Smooth muscle cell (in vitro differentiated cells): ENCODE data around the gene KISS1R. TPM values are rescaled to one million over a fixed set of nuclear protein-coding genes. Genes with fewer than 3 reads are reported as not detected.

Source experiments
- DNase-seq: peaks from one replicate; lab custom pipeline; 2025; ENCODE audit not compliant: unreplicated experiment; lab: John Stamatoyannopoulos, UW
- H2AFZ ChIP-seq: fragments of 200-600 bp; sonication (generic); 2 replicates; pipeline ENCODE4 v1.6.0; 2016; ENCODE audit warnings: antibody characterized with exemption, low read depth, mild to moderate bottlenecking
- H3F3A ChIP-seq: fragments of 200-600 bp; sonication (generic); 2 replicates; pipeline ENCODE4 v1.6.0; 2017; ENCODE audit warnings: antibody characterized with exemption, low read depth
- H3K27ac ChIP-seq: fragments of 200-600 bp; sonication (generic); 2 replicates; pipeline ENCODE4 v1.5.1; 2016; ENCODE audit warnings: low read depth, mild to moderate bottlenecking
- H3K27me3 ChIP-seq: fragments of 200-600 bp; sonication (generic); 2 replicates; pipeline ENCODE4 v1.6.1; 2016; ENCODE audit warnings: low read depth, mild to moderate bottlenecking
- H3K36me3 ChIP-seq: fragments of 200-600 bp; sonication (generic); 2 replicates; pipeline ENCODE4 v1.5.1; 2016; ENCODE audit warnings: low read depth
- H3K4me1 ChIP-seq: fragments of 200-600 bp; sonication (generic); 2 replicates; pipeline ENCODE4 v1.5.1; 2016; ENCODE audit warnings: low read depth
- H3K4me2 ChIP-seq: fragments of 200-600 bp; sonication (generic); 2 replicates; pipeline ENCODE4 v1.6.0; 2016; ENCODE audit warnings: mild to moderate bottlenecking
- H3K4me3 ChIP-seq: fragments of 200-600 bp; sonication (generic); 2 replicates; pipeline ENCODE4 v1.5.1; 2016; ENCODE audit warnings: mild to moderate bottlenecking
- H3K79me2 ChIP-seq: fragments of 200-600 bp; sonication (generic); 2 replicates; pipeline ENCODE4 v1.6.0; 2016; ENCODE audit warnings: low read depth, mild to moderate bottlenecking
- H3K9ac ChIP-seq: fragments of 200-600 bp; sonication (generic); 2 replicates; pipeline ENCODE4 v1.6.0; 2016; ENCODE audit warnings: low read depth
- H3K9me3 ChIP-seq: fragments of 200-600 bp; sonication (generic); replicated peaks from 2 replicates; pipeline ENCODE4 v1.5.1; 2016; ENCODE audit warnings: low read depth
- H4K20me1 ChIP-seq: fragments of 200-600 bp; sonication (generic); 2 replicates; pipeline ENCODE4 v1.6.0; 2016; ENCODE audit warnings: low read depth
- WGBS: methylation state at CpG from one replicate; pipeline ENCODE4 v1.1.7; 2016; ENCODE audit warnings: low lambda C conversion rate; 5-methylcytosine and 5-hydroxymethylcytosine counted together
- polyA plus RNA-seq: library from polyadenylated mRNA; unstranded; fragments of >200 nt; fragmentation: Nextera tagmentation; extraction: Ambion mirVana; gene quantifications from 2 replicates; pipeline ENCODE4 v1.2.1, GENCODE V29; 2016
- total RNA-seq: library from RNA; depleted of rRNA; stranded (reverse); fragments of >200 nt; gene quantifications from 2 replicates; pipeline ENCODE4 v1.2.3, GENCODE V29; 2014
- TF ChIP-seq, protein P1 (sequence below): fragments of 200-600 bp; sonication (generic); IDR thresholded peaks from 2 replicates; pipeline ENCODE4 v1.5.1; 2017; ENCODE audit warnings: borderline replicate concordance, mild to moderate bottlenecking, antibody characterized with exemption; ENCODE audit not compliant: insufficient read depth, poor library complexity, severe bottlenecking

The KISS1R gene
- total and polyA plus RNA-seq, 2 experiments from 2014 or later, result 0.61 TPM; not detected in 1

DNA sequence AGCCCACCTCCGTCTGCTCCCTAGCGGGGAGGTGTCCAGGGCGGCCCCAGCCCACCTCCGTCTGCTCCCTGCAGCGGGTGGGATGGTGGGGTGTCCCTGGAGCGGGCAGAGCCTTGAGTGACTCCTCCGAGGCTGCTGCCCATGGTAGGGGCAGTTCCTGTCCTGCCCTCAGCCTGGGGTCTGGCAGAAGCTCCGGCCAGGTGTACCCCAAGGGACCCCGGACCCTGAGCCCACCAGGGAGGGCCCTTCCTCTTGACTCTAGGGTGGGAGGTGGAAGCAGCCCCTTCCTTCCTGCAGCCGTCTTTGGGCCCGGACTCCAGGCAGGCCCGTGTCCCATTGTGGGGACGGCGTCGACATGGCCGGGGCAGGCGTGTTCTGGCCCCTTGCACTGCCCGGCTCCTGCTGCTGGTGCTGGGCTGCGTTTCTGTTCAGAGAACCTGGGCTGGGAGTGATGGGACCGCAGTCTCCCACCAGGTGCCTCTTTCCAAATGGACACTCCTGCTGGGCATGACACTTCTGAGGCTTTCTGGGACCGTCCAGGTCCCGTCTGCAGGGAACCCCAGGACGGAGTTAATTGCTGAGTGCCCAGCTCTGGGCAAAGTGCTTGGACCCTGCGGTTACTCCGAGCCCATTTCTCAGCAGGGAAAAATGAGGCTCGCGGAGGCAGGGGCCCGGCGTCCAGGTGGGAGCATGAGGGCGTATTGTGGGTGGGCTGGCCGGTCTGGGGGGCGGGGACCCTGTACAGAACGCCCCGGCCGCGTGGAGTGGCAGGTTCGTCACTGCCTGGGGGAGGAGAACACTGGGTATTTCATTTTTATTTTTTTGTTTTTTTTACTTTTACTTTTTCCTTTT is 28.5 kb downstream of the KISS1R start:
- WGBS, result 96% methylated on average over 37 of the region's 37 CpGs
- peak overlapping the region; percentile 74 for H3K9ac ChIP-seq

DNA sequence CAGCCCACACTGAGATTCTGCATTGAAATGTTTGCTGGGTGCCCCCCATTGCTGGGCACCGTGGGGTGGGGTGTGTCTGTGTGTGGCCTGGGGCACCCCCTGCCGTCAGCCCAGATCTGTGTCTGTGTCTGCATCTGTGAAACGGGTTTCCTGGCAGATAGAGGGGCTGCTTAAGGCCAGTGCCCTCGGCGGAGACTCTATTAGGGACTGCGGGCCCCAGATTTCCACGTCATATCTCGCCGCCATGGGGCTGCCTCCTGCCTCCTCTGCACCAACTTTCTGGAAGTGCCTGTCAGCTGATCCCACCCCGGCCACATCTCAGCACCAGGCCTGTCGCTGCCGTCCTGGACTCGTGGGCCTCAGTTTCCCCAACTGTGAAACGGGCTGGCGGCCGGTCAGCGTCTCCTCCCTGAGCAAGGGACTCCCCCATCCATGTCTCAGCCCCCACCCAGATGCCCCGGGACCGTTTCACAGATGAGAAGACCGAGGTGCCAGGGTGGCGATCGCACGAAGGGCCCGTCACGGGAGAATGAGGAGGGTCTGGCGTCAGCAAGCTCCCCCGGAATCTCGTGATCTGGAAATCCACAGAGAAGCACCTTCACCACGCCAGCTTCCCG is 30.1 kb downstream of the KISS1R start:
- H3K4me3 ChIP-seq, result no peak overlapping the region
- WGBS, result 96% methylated on average over 28 of the region's 30 CpGs
- H3K4me1 ChIP-seq, result no peaks in the 10 kb centered on the region
- peak overlapping the region; percentile 24 for H3K27ac ChIP-seq
- H3K36me3 ChIP-seq, result no peaks in the 10 kb centered on the region
- H3K27me3 ChIP-seq, result no peaks in the 10 kb centered on the region
- H3F3A ChIP-seq, result peaks cover 15% of the 10 kb centered on the region
- H3K9ac ChIP-seq, result no peak overlapping the region
- H3K4me2 ChIP-seq, result no peak overlapping the region
- TF ChIP-seq, protein P1, sequence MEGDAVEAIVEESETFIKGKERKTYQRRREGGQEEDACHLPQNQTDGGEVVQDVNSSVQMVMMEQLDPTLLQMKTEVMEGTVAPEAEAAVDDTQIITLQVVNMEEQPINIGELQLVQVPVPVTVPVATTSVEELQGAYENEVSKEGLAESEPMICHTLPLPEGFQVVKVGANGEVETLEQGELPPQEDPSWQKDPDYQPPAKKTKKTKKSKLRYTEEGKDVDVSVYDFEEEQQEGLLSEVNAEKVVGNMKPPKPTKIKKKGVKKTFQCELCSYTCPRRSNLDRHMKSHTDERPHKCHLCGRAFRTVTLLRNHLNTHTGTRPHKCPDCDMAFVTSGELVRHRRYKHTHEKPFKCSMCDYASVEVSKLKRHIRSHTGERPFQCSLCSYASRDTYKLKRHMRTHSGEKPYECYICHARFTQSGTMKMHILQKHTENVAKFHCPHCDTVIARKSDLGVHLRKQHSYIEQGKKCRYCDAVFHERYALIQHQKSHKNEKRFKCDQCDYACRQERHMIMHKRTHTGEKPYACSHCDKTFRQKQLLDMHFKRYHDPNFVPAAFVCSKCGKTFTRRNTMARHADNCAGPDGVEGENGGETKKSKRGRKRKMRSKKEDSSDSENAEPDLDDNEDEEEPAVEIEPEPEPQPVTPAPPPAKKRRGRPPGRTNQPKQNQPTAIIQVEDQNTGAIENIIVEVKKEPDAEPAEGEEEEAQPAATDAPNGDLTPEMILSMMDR, result no peak
- no peak for DNase-seq
- H3K79me2 ChIP-seq, result peaks cover 76% of the 10 kb centered on the region
- H3K9me3 ChIP-seq, result no peaks in the 10 kb centered on the region
- H4K20me1 ChIP-seq, result peaks cover 91% of the 10 kb centered on the region
- no peak overlapping the region for H2AFZ ChIP-seq

More for the DNA sequence above, 28.5 kb downstream of the KISS1R start:
- no peaks in the 10 kb centered on the region for H3K9me3 ChIP-seq
- H3K79me2 ChIP-seq, result peaks cover 92% of the 10 kb centered on the region
- H4K20me1 ChIP-seq, result peaks cover 95% of the 10 kb centered on the region
- DNase-seq, result no peak
- no peak overlapping the region for H3K4me2 ChIP-seq
- H3F3A ChIP-seq, result peaks cover 3% of the 10 kb centered on the region
- H3K27ac ChIP-seq, result peak overlapping the region; percentile 88
- H3K4me1 ChIP-seq, result no peaks in the 10 kb centered on the region
- no peaks in the 10 kb centered on the region for H3K27me3 ChIP-seq
- H2AFZ ChIP-seq, result no peak overlapping the region
- H3K36me3 ChIP-seq, result no peaks in the 10 kb centered on the region
- TF ChIP-seq, protein P1, result no peak
- no peak overlapping the region for H3K4me3 ChIP-seq

DNA sequence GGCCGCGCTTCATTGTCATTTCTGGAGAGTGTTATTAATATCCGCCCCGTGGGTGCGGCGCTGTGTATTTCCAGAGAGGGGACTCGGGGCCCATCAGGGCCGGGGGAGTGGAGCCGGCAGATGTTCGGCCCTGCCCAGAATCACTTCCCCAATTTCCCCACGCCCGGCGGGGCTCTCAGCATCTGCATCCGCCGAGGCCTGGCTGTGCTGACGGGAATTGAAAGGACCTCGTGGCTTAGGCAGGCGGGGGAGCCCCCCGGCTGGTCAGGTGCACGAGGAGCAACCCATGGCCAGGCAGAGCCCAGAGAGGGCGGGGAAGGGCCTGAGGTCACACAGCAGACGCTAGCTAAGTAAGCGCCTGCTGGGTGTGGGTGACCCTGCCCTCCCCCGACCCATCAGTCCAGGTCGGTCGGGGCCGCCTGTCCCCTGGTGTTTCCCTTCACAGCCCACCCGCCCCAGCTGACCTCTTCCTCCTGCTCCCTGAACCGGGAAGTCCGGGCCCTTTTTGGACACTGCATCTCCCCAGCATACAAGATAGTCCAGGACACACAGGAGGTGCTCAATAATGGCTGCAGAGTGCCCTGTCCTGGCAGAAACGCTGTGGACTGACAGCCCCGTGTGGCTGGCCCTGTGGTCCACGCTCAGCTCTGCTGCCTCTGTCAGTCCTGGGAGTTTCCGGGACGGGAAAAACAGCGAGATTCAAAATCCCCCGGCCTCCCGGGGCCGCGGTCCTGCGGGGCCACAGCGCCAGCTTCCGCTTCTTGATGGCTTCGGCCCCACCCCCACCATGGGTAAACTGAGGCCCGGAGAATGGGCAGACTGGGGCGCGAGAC is 30.8 kb downstream of the KISS1R start:
- no peak for DNase-seq
- Histone ChIP-seq H3K4me1 (peaks cover 6% of the 10 kb centered on the region), H3K4me2 (no peak overlapping the region), H3K79me2 (peaks cover 75% of the 10 kb centered on the region), H3K27ac (no peak overlapping the region), H3K27me3 (no peaks in the 10 kb centered on the region), H3K9me3 (no peaks in the 10 kb centered on the region), H4K20me1 (peaks cover 84% of the 10 kb centered on the region), H2AFZ (no peak overlapping the region), H3K9ac (no peak overlapping the region), H3K36me3 (no peaks in the 10 kb centered on the region), H3K4me3 (no peak overlapping the region), H3F3A (peaks cover 22% of the 10 kb centered on the region)
- TF ChIP-seq, protein P1, result no peak
- 95% methylated on average over 43 of the region's 47 CpGs for WGBS
